Fibroblast of the conjunctiva (primary cell): ENCODE results near the gene STAC3.
"Not testable (repeated sequence)": the region's sequence is repeated elsewhere in the genome, so short reads cannot be mapped to it uniquely, and the experiment has no call there.

Experiments
- DNase-seq: peaks from one replicate; pipeline ENCODE4 v3.0.0-alpha.2; 2010; ENCODE audit warnings: low read depth

STAC3 gene

DNA sequence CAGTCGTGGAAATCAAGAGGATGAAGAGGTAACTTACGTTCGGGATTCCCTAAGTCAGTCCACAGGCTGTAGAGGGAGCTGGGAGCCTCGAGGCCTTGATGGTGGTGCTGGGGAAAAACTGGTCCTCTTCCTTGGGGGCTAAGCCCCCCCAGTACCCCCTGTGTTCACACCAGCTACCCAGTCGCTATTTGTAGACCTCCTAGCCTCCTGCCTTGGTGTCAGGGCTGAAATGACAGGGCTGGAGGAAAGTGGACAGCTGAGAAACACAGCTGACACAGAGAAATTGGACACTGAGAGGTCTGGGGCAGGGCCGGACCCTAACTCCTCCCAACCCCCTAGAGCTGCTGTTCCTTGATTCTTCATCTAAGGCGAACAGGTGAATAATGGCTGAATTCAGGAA is at the start of gene STAC3:
Gene STAC3, minus strand, starts transcription at position 232 of the 400 bp plus-strand sequence. CDS start 1,551 bp downstream, outside the sequence.
- no peak for DNase-seq

DNA sequence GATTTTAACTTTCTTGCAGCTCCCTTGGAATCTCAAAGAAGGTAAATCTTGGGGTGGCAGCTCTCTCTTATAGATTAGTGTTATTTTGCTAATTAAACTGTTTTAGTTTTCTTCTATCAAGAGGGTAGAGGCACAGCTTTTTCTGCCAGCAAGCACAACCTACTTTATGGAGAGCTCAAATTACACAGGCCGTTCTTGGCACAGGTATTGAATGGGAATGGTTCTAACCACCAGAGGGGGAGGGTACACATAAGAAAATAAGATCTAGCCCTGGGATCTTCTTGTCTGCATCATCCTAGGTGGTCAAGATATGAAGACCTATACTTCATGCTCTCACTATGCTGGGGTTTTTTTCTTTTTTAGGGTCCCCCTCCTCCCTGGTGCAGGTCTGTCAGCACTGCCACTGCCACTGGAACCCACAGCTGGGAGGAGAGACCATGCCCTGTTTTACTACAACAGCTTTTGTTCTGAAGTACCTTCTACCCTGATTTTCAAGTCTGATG is 48.6 kb upstream of the STAC3 start:
- no peak for DNase-seq

DNA sequence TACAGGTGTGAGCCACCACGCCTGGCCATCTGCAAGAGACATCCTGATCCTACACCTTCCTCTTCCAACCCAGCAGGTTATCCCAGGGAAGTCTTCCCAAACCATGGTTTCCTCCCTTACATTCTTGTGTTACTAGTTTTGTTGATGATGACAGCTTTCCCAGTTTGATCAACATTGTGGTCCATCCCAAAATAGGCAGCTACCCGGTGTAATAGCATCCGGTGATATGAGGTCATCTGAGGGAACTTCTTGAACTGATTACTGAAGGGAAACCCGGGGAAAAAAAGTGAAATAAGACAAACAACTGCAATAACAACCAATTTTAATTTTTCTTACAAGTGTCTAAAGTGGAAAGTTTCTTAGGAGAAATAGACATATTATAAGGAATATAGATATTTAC is 45.3 kb upstream of the STAC3 start:
- no peak for DNase-seq

DNA sequence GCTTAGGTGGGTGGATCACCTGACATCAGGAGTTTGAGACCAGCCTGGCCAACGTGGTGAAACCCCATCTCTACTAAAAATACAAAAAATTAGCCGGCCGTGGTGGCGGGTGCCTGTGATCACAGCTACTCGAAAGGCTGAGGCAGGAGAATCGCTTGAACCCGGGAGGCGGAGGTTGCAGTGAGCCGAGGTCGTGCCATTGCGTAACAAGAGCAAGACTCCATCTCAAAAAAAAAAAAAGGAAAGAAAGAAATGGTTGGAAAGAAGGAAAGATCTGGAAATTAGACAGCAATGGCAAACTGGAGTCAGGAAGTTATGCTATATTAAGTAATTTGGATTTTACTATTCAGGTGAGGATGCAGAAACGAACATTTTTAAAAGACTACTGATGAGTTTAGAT is 31.1 kb upstream of the STAC3 start:
- not testable (repeated sequence) for DNase-seq

DNA sequence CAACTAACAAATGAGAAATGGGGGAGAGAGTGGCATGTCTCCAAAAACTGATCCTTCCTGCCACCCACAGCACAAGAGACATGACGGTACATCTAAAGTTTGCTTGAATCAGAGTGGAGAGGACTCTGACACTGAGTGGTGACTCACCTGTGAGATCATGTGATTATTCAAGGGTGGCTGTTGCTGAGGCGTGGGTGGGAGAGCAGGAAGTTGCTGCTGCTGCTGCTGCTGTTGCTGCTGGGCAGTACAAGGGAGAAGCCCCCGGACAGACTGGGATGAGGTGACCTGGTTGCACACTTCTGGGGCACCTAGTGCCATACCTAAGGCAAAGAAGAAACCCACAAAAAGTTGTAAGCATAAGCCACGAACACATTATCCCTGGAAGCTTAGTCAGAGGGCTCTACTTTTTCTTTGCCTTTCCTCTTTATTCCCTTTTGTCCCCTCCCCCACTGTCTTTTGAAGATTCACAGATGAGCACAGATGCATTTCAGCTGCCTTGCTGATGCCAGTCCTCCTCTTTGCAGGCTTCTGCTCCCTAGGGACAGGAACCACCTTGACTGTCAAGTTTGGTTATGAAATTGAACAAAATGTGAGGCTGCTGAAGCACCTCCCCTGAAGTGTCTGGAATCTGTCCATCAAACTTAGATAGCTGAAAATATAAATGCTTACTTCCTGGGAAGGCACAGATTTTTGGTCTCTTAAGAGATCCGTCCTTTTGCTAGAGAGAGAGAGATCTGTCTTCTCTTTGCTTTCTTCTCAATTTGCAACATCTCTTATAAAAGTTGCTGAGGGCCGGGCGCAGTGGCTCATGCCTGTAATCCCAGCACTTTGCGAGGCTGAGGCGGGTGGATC is 29.4 kb upstream of the STAC3 start:
- peak; percentile 70 for DNase-seq

DNA sequence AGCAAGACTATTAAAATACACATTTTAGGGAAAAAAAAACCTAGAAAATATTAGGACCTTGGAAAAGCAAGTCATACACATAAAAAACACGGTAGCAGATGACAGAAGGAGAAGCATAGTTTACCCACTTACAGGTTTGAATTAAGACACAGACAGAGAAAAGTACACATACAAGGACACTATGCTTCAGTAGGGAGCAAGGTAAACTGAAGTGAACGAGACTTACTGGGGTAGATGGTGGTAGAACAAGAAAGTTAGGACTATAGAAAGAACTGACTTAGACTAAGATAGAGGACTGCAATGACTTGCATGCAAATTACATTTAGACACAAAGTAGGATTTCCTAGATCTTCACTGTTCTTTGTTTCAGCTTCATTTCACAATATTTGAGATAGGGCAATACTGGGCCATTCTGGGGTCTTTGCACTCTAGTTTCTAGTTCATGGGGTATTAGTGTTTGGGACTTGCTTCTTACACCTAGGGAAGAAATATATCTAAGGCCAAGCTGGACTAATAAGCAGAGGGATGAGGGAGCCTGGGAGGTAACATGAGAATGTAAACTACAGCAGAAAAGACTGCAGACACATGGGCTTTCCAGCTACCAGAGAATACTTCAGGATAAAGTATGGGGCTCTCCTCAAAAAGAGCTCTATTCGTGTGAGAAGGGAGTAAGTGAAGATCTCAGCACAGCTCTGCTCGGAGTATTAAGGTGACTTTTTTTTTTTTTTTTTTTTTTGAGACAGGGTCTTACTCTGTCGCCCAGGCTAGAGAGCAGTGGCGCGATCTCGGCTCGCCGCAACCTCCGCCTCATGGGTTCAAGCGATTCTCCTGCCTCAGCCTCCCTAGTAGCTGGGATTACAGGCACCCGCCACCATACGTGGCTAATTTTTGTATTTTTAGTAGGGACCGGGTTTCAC is 27.7 kb upstream of the STAC3 start:
- DNase-seq: no peak

DNA sequence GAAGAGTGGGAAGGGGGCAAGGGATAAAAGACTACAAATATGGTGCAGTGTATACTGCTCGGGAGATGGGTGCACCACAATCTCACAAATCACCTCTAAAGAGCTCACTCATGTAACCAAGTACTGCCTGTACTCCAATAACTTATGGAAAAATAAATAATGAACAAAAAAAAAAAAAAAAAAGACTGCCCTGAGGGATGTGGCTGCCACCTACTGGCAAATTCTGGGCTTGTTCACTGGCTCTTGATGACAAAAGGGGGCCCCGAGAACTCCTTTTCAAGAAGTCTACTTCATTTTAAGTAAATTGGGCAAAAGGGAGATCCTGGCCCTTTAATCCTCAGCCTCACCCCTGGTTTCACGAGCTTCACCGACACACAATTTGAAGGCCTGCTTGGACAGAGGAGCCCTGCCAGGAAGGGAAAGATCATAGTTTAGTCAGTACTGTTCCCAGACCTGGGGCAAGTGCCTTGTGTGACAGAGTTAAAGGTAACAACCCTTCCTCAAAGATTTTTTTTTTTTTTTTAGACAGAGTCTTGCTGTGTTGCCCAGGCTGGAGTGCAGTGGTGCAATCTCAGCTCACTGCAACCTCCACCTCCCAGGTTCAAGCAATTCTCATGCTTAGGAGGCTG is 26.1 kb upstream of the STAC3 start:
- DNase-seq: peak; percentile 23

DNA sequence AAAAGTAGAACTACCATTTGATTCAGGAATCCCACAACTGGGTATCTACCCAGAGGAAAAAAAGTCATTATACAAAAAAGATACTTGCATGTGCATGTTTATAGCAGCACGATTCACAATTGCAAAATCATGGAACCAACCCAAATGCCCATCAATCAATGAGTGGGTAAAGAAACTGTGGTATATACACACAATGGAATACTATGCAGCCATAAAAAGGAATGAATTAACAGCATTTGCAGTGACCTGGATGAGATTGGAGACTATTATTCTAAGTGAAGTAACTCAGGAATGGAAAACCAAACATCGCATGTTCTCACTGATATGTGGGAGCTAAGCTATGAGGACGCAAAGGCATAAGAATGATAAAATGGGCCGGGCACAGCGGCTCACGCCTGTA is 25.2 kb upstream of the STAC3 start:
- DNase-seq: not testable (repeated sequence)

DNA sequence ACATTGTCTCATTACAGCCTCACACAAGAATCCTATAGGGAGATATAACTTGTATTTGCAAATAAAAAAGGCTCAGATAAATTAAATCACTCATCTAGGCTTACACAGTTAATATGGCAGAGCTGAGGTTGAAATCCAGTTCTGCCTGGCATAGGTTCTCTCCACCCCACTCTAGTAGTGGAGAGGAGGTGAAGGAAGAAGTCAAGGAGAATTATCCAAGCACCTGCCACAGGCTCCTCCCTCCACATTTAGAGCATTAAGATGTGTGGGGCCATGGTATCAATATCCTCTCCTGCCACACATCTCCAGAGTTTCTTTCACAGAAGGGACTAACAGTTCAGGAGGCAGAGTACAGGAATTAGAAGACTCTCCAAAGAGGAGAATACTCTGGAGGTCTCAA is 22.5 kb upstream of the STAC3 start:
- DNase-seq: no peak

DNA sequence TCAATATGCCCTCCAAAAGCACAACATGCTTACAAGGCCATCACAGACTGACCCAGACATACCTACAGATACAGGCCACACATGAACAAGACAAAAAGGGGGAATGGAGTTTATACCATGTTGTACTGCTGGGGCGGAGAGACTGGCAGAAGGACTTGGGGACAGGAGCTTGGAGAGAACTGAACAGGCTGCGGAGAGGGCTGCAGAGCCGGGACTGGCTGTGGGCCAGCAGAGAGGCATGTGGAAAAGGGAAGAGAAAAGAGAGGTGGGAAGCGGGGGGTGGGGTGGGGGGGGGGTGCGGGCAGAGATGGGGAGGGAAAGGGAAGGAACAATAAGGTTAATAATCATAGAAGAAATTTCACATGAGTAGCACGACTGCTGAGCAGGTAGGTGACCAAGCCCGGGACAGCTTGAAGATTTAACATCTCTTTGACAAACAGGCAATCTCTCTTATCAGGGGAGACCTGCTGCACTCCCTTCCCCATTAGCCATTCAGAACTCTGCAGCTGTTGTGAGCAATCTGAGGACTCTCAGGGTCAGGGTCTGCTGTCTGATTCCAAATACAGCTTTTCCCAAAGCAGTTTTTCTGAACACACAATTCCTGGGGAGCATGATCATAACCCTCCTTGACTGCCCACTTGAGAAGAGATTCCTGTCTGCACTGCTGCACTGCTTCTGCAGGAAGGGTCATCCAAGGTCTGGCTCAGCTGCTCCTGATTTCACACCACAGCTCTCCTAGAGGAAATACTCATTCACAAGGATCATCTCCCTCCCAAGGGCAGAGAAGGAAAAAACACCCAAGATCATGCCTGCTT is 21.6 kb upstream of the STAC3 start:
- no peak for DNase-seq

DNA sequence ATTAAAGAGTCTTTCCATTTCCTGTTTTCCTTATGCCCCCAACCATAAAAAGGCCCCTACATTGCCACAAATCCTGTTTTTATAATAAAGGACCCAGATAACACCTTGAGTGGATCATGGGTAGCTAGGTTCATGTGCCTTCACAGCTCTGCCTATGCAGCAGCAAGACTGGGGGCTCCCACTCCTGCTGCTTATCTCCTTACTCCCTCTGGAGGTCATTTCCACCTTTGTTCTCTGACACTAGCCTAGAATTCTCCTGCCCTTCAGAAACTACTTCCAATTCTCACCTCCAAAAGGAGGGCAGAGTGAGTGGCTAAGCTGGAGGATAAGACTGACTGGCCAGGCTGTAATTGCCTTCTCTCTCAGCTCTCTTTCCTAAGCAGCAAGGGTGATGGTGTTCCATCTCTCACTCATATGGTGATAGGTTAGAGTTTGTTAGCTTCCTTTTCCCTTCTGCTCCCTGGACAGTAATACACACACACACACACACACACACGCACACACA is 20.0 kb upstream of the STAC3 start:
- no peak for DNase-seq

DNA sequence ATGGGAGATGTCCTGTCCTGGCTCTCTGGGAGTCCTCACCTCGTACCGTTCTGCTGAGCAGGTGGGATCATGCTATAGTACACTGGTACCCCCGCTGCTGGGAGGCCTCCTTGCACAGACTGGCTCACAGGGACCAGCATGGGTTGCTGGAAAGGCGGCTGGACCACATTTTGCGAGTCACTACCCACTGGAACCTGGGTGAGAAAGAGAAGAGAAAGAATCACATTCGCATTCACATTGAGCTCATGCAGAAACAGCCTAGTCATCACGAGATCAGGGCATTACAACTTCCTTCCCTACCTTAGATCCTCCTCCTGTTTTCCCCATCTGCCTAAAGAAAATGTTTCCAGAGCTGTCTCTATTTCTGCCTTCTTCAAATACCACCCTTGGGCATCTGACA is 17.3 kb upstream of the STAC3 start:
- DNase-seq: no peak

DNA sequence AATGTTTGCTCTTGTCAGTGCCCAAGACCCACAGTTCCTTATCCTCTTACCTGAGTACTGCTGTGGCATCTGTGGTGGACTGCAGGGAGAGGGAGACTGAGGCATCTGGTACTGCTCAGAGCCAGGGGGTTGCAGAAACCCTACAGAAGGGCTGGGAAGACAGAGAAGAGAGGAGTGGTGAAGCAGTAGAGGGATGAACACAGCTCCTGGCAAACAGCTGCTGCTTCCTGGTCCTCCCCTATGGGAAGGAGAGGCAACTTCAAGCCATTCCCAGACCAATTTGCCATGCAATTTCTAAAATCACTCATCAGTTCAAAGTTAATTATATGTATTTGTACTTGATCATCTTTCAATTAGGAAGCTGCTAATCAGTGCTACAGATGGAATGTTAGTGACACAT is 15.7 kb upstream of the STAC3 start:
- no peak for DNase-seq

DNA sequence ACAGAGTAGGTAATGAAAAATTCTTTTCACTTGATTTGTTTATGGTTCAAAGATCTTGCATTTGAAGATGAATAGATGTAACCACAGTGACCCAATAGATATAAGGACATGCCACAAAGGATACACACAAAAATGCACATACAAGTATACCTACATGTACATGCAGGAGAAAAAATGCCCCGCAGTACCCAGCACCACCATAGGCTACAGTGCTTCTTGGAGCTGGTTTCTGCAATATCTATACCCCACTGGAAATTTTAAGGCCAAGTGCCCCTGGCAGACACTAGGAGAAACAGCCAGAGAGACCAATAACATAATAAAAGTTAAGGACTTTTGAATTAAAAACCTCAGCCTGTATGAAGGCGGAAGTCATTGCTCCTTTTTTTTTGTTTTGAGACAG is 12.1 kb upstream of the STAC3 start:
- DNase-seq: no peak

DNA sequence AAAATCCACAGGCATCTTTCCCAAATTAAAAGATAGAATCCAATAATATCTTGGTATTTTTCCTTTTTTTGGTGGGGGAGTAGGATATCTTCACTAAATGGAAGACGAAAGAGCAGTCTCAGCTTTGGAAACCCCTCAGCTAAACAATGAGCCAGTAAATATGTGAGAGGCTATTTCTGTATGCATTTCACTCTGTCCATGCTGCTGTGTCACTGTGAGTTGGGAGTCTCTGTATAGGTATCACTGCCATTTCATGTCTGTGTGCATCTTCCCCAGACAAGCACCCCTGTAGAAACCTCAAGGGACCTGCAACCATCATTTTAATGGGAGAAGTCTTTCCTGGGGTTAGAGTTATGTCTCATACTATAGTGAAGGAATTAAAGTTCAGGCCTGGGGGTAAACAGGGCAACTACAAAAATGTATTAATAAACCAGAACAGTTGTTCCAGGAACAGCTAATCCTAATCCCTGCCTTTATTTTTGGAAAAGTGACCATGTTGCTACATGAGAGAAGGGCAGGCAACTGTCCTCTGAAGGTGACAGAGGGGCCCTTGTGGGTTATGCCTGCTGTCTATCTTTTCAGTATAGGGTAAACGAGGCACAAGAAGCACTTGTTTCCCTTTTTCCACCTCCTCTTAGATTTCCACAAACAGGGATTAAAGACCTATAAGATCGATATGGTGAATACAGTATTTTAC is 11.3 kb upstream of the STAC3 start:
- DNase-seq: no peak

DNA sequence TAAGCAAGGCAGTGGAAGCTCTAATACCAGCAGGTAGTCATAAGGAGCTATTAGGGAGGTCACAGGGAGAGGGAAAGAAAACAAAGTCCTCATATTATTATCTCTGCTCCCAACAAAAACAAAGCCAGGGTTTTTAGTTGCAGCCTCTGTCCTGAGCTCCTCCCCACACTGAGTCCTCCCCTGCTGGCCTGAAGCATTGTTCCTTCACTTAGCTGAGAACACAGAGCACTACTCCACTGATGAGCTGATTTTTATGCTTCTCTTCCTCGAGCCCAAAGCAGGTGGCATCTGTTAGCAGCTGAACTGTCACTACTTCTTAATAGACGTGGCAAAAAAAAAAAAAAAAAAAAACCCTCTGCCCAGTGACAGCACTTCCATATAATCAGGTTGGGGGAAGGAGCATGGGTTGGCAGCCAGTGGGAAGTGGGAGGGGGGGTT is 10.5 kb upstream of the STAC3 start:
- DNase-seq: no peak

DNA sequence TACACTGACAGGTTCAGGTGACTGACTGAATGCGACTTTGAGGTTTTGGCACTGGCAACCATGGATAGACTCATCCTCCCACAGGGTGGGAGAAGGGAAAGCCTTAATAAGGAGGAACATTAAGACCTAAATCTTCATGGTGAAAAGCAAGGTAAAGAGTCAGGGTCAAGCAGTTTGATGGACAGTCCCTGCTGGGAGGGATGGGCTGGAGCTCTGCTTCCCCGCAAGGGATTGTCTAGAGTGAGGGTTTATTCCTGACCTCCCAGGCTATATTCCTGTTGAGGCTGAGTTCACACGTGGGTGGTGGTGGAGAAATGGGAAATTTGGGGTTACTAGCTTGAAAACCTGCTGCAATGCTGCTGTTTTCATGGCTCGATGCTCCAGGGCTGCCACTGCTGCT is 9.4 kb upstream of the STAC3 start:
- DNase-seq: no peak

DNA sequence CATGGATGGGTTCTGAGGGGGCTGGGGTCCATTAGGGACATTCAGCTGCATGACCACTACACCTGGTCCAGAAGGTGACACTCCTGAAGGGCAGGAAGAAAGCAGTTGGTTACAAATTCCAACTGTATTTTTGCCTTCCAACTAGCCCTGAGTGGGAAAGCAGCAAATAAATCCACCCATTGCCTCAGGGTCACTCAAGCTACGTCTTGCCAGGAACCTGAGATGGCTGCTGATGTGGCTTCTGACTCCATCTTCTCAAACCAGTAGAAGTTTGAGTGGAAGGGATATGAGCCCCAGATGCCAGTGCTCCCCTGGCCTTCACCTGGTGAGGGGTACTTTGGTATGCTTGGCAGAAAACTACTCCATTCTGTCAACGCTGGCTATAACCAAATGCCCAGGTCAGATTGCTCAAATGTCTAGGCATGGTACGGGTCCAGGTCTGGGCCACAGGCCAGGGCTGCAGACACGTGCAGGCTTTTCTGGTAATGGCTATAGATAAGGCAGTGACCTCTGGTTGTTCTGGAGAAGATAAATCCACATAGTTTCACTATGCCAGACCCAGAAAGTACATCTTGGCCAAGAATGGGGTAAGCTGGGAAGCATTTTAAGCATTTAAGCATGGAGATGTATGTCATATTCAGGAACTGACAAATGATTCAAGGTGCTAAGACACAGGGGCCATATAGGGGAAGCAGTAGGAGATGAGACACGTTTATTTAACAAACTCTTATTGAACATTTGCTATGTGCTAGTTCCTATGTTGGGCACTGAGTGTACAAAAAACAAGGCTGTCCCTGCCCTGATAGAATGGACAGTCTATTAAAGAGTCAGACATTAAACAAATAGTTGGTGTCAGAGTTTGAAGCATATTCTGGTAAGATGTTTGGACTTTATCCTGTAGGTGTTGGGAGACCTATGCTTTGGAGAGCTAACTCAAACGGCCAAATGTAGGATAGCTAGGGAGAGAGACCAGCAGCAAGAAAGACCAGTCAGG is 8.3 kb upstream of the STAC3 start:
- no peak for DNase-seq

DNA sequence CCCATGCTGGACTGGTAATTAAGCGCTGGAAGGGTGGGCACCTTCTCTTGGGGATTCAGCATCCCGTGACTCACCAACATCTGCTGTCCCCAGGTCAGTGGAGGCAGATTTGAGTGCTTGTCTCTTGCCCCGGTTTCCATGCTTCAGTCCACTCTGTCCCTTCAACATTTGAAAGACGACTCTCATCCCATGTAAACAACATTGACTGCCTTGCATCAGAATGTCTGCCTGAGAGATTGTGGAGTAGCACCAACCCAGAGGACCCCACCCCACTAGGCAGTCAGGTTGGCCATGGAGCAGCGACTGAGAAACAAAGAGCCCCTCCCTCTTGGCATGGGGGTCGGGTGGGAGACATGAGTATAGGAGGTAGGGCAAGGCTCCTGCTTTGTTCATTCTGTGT is 4.9 kb upstream of the STAC3 start:
- DNase-seq: no peak
